K562 (cell line): ENCODE data around the gene PIP4K2A. TPM values are rescaled to one million over a fixed set of nuclear protein-coding genes. Genes with fewer than 3 reads are reported as not detected.

Experiments
- ATAC-seq: fragments of 200-7000 bp; cut with Tn5 transposase; 3 replicates; pipeline ENCODE4 v1.9.1; 2020; ENCODE audit warnings: moderate library complexity
- BruUV-seq: library from RNA; stranded (reverse); fragments of 400-500 nt; replicated peaks from 2 replicates; lab custom pipeline; 2021; lab: Mats Ljungman, UMichigan
- CTCF ChIA-PET: fragments of 300-600 bp; formaldehyde crosslinking; extraction: SDS; loops from one replicate; lab custom pipeline; 2021; ENCODE audit warnings: low intra/inter-chr PET ratio; lab: Yijun Ruan, JAX
- POLR2A ChIA-PET: fragments of 300-600, 350-650 bp; sonication (Branson Sonifier 250); formaldehyde crosslinking; extraction: SDS; loops from one replicate; lab custom pipeline; 2021; ENCODE audit warnings: antibody characterized with exemption, inconsistent platforms; lab: Yijun Ruan, JAX
- DNase-seq, 4 experiments: peaks; one replicate each; pipeline versions ENCODE4 v3.0.0 to v3.0.0-alpha.2; 2011 to 2018; ENCODE audit warnings: low spot score in 3 of 4, mixed read lengths in 3 of 4; ENCODE audit errors: extremely low read depth in 1 of 4
- FAIRE-seq: peaks from 2 replicates; lab custom pipeline; 2011; peaks lifted over from hg19 to GRCh38; lab: Jason Lieb, UNC
- H2AFZ ChIP-seq: 2 replicates; pipeline ENCODE4 v1.6.0; 2011; ENCODE audit warnings: low read depth, low read length, control low read depth, inconsistent platforms
- H3K27ac ChIP-seq: fragments of 200-600 bp; 3 replicates; pipeline ENCODE4 v1.8.0; 2011; ENCODE audit warnings: low read depth, mild to moderate bottlenecking, control low read depth, inconsistent platforms, low read length, moderate library complexity, mixed read lengths; ENCODE audit errors: extremely low read depth
- H3K27me3 ChIP-seq, 2 experiments: fragments of 300-600 bp in 1 of 2; 2 replicates in 1 of 2; 3 replicates in 1 of 2; pipeline versions ENCODE4 v1.6.0 to v1.8.0; 2011; ENCODE audit warnings: inconsistent platforms in 2 of 2, low read length in 2 of 2, mild to moderate bottlenecking in 1 of 2, mixed read lengths in 1 of 2, moderate library complexity in 1 of 2; ENCODE audit not compliant: control insufficient read depth in 2 of 2, insufficient read depth in 2 of 2
- H3K36me3 ChIP-seq: fragments of 300-600 bp; 3 replicates; pipeline ENCODE4 v1.8.0; 2011; ENCODE audit warnings: mild to moderate bottlenecking, low read length, inconsistent platforms; ENCODE audit not compliant: control insufficient read depth, insufficient read depth
- H3K4me1 ChIP-seq, 2 experiments: fragments of 200-600 bp in 1 of 2; replicated peaks in 1 of 2; 2 replicates in 1 of 2; 3 replicates in 1 of 2; pipeline versions ENCODE4 v1.5.1 to v1.8.0; 2011; ENCODE audit warnings: inconsistent platforms in 2 of 2, low read length in 2 of 2, mild to moderate bottlenecking in 1 of 2, mixed read lengths in 1 of 2, moderate library complexity in 1 of 2; ENCODE audit not compliant: control insufficient read depth in 2 of 2, insufficient read depth in 2 of 2
- H3K4me2 ChIP-seq: 2 replicates; pipeline ENCODE4 v1.6.1; 2011; ENCODE audit warnings: low read length, control low read depth, inconsistent platforms, mixed read lengths; ENCODE audit not compliant: insufficient read depth
- H3K4me3 ChIP-seq: fragments of 200-600 bp; sonication (generic), shearing (Covaris generic); 2 replicates; pipeline ENCODE4 v1.5.1; 2016; ENCODE audit warnings: control low read depth, inconsistent platforms
- H3K79me2 ChIP-seq: fragments of 200-600 bp; 3 replicates; pipeline ENCODE4 v1.8.0; 2011; ENCODE audit warnings: low read length, inconsistent platforms; ENCODE audit not compliant: control insufficient read depth, insufficient read depth
- H3K9ac ChIP-seq, 2 experiments: 2 replicates each; pipeline versions ENCODE4 v1.6.0 to v1.6.1; 2011; ENCODE audit warnings: low read depth in 2 of 2, low read length in 2 of 2, control low read depth in 1 of 2, inconsistent platforms in 1 of 2, mild to moderate bottlenecking in 1 of 2, mixed read lengths in 1 of 2; ENCODE audit not compliant: insufficient read depth in 1 of 2
- H3K9me1 ChIP-seq: one replicate; pipeline ENCODE4 v1.6.0; 2011; ENCODE audit warnings: inconsistent platforms, mild to moderate bottlenecking, low read length, moderate library complexity; ENCODE audit not compliant: control insufficient read depth, insufficient read depth
- H3K9me3 ChIP-seq: replicated peaks from 2 replicates; pipeline ENCODE4 v1.5.1; 2011; ENCODE audit warnings: low read depth, low read length, inconsistent platforms; ENCODE audit not compliant: control insufficient read depth, insufficient read depth
- H4K20me1 ChIP-seq: replicated peaks from 2 replicates; pipeline ENCODE4 v1.6.1; 2011; ENCODE audit warnings: low read length, inconsistent platforms, mixed read lengths; ENCODE audit not compliant: control insufficient read depth, insufficient read depth
- C11orf30 ChIP-seq: fragments of 450-650 bp; IDR thresholded peaks from 2 replicates; pipeline ENCODE4 v1.6.1; 2016; ENCODE audit warnings: low read depth, mild to moderate bottlenecking
- CHD1 ChIP-seq: fragments of 200-600 bp; sonication (generic); IDR thresholded peaks from one replicate; pipeline ENCODE4 v1.6.1; 2012; ENCODE audit warnings: mild to moderate bottlenecking, moderate library complexity, low read length, inconsistent platforms
- MAFK ChIP-seq: IDR thresholded peaks from 2 replicates; pipeline ENCODE4 v1.6.1; 2011; ENCODE audit warnings: low read length, improper control_type of control experiment
- MYBL2 ChIP-seq, 2 experiments: fragments of 450-650 bp in 1 of 2; sonication (generic) in 1 of 2; formaldehyde crosslinking in 1 of 2; IDR thresholded peaks; 2 replicates each; pipeline versions ENCODE4 v1.6.1 to v1.8.1; 2017 to 2022; ENCODE audit warnings: borderline replicate concordance in 1 of 2, inconsistent platforms in 1 of 2, low read depth in 1 of 2, mild to moderate bottlenecking in 1 of 2, missing genetic modification reagents in 1 of 2, moderate library complexity in 1 of 2
- WGBS: fragments of 100-300 bp; shearing (Covaris generic); methylation state at CpG from one replicate; pipeline ENCODE4 v1.1.6; 2016; ENCODE audit warnings: low coverage, mixed read lengths; ENCODE audit not compliant: insufficient coverage; ENCODE audit errors: missing lambda C conversion rate; 5-methylcytosine and 5-hydroxymethylcytosine counted together
- in situ Hi-C: fragments of 300-500 bp; cut with MboI; formaldehyde crosslinking; loops from 4 replicates; pipeline ENCODE4 v1.15.0; 2018; ENCODE audit warnings: inconsistent platforms, mixed read lengths
- intact Hi-C: fragments of 100-400 bp; cut with micrococcal nuclease; formaldehyde crosslinking; loops from 2 replicates; pipeline ENCODE4 v1.14.2; 2022
- polyA plus RNA-seq, 8 experiments: library from polyadenylated mRNA; depleted of rRNA in 4 of 8; stranded (reverse) in 5 of 8; unstranded in 3 of 8; fragments of >200 nt; fragmentation: Nextera tagmentation in 2 of 8; fragmentation: Illumina TruSeq in 1 of 8; extraction: Ambion mirVana in 2 of 8; extraction: Trizol in 1 of 8; gene quantifications; 2 replicates each; pipeline versions ENCODE4 v1.2.1 to v1.2.3, GENCODE V29; 2011 to 2014; ENCODE audit warnings: inconsistent platforms in 1 of 8, missing spikeins in 1 of 8
- total RNA-seq, 7 experiments: library from RNA; depleted of rRNA in 6 of 7; stranded (reverse); fragments of >200 nt in 6 of 7; fragmentation: Illumina TruSeq in 2 of 7; extraction: Trizol in 2 of 7; gene quantifications; 2 replicates each; pipeline versions ENCODE4 v1.2.1 to v1.2.3, GENCODE V29; 2011 to 2021; ENCODE audit warnings: low replicate concordance in 1 of 7
- TF ChIP-seq, protein P1 (sequence below): fragments of 450-650 bp; IDR thresholded peaks from 2 replicates; pipeline ENCODE4 v1.6.1; 2016; ENCODE audit warnings: borderline replicate concordance
- TF ChIP-seq, protein P2 (sequence below), 2 experiments: fragments of 450-650 bp; formaldehyde crosslinking in 1 of 2; IDR thresholded peaks; 2 replicates each; pipeline versions ENCODE4 v1.4.0 to v1.6.1; 2014 to 2020; ENCODE audit warnings: mild to moderate bottlenecking in 2 of 2, borderline replicate concordance in 1 of 2, low read depth in 1 of 2

Gene PIP4K2A
- total and polyA plus RNA-seq, 9 of the 15 experiments (the other 6 are each of a cell fraction or from before 2014, with no cell fraction given): 35.6 to 117 (median 71.9) TPM

DNA sequence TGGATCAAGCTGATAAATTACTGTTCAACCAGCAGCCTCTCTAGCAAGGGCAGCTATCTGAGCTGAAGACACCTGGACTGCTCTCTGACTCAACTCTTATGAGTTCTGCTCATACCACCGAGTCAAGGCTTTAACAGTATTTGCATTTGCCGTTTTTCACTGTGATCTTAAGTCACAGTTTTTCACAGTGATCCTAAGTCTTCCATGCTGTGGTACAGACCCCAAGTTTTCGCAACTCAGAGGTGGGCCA lies 31.3 kb downstream of the PIP4K2A start (continued):
- TF ChIP-seq, protein P1, sequence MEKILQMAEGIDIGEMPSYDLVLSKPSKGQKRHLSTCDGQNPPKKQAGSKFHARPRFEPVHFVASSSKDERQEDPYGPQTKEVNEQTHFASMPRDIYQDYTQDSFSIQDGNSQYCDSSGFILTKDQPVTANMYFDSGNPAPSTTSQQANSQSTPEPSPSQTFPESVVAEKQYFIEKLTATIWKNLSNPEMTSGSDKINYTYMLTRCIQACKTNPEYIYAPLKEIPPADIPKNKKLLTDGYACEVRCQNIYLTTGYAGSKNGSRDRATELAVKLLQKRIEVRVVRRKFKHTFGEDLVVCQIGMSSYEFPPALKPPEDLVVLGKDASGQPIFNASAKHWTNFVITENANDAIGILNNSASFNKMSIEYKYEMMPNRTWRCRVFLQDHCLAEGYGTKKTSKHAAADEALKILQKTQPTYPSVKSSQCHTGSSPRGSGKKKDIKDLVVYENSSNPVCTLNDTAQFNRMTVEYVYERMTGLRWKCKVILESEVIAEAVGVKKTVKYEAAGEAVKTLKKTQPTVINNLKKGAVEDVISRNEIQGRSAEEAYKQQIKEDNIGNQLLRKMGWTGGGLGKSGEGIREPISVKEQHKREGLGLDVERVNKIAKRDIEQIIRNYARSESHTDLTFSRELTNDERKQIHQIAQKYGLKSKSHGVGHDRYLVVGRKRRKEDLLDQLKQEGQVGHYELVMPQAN: no peak
- TF ChIP-seq CHD1: peak; percentile 8
- TF ChIP-seq C11orf30: peak; percentile 24; the same call in 1 of the 2 replicates

DNA sequence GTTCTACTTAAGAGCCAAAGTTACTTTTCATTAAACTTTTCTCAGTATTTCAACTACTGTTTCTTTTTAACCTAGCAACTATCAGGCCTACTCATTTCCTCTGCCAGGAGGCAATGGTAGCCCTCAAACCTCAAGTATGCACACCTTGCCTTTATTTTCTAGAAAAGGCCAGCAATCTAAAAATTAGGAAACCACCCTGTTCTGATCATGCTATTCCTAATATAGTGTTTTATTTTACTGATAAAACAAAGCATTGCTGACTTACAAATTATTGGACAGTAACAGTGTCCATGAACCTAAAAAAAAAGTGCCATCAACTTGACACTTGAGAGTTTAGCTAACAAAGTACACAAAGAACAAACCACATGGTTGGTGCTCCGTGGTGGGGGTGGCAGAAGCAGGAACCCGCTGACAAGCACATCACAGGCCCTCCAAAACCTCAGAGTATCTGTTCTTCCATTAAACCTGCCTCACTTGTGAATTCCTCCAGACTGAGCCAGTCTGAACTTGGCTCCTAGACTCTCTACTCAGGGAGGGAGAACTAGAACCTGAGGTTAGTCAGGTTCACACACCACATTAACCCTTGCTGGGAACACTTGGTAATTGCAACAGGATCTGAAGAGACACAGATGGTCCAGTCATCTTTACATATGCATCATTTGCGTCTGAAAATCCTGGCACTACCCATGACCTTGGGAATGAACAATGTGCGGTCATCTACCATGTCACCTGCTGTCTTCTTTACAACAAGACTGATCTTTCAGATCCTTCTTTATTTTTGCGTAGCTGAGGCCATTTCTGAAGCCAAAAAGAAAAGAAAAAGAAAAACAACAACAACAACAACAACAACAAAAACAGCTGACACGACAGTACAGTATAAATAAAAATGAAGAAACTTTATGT lies 31.9 kb downstream of the PIP4K2A start:
- ChIA-PET POLR2A (interaction anchor here (0.6 to 3.3 kb wide), 6 partner anchors 10 to 268 kb away, joined by 3 to 21 read pairs (median 10); no protein-coding TSS in a partner anchor), CTCF (no interaction called here)
- peak overlapping the region; percentile 91 for H3K27ac ChIP-seq
- peaks cover 20% of the 10 kb centered on the region; the same call in 1 of the 3 replicates for H3K36me3 ChIP-seq
- H4K20me1 ChIP-seq: no peaks in the 10 kb centered on the region; the same call in 1 of the 2 replicates
- H3K9ac ChIP-seq: peak overlapping the region; percentile 54 to 73; a peak in 3 of 4 replicates
- 13% methylated on average over 6 of the region's 6 CpGs for WGBS
- intact Hi-C loops (loop anchor here (2.0 to 5.0 kb wide), 2 partner anchors 16 to 65 kb away; no protein-coding TSS in a partner anchor), in situ Hi-C loops (no loop called here)
- H2AFZ ChIP-seq: no peak overlapping the region
- H3K9me3 ChIP-seq: no peaks in the 10 kb centered on the region
- no peaks in the 10 kb centered on the region for H3K27me3 ChIP-seq
- peaks cover 30 to 71% of the 10 kb centered on the region in 2 experiments for H3K4me1 ChIP-seq
- peaks cover 100% of the 10 kb centered on the region for H3K79me2 ChIP-seq
- ATAC-seq: peak; percentile 18
- no TSS peak for BruUV-seq
- H3K4me2 ChIP-seq: peak overlapping the region; percentile 81
- peak in 3 of 4 experiments; percentile 45 to 51 (median 45) for DNase-seq
- no peak for FAIRE-seq
- no peaks in the 10 kb centered on the region for H3K9me1 ChIP-seq
- no peak overlapping the region for H3K4me3 ChIP-seq
- TF ChIP-seq, protein P2, sequence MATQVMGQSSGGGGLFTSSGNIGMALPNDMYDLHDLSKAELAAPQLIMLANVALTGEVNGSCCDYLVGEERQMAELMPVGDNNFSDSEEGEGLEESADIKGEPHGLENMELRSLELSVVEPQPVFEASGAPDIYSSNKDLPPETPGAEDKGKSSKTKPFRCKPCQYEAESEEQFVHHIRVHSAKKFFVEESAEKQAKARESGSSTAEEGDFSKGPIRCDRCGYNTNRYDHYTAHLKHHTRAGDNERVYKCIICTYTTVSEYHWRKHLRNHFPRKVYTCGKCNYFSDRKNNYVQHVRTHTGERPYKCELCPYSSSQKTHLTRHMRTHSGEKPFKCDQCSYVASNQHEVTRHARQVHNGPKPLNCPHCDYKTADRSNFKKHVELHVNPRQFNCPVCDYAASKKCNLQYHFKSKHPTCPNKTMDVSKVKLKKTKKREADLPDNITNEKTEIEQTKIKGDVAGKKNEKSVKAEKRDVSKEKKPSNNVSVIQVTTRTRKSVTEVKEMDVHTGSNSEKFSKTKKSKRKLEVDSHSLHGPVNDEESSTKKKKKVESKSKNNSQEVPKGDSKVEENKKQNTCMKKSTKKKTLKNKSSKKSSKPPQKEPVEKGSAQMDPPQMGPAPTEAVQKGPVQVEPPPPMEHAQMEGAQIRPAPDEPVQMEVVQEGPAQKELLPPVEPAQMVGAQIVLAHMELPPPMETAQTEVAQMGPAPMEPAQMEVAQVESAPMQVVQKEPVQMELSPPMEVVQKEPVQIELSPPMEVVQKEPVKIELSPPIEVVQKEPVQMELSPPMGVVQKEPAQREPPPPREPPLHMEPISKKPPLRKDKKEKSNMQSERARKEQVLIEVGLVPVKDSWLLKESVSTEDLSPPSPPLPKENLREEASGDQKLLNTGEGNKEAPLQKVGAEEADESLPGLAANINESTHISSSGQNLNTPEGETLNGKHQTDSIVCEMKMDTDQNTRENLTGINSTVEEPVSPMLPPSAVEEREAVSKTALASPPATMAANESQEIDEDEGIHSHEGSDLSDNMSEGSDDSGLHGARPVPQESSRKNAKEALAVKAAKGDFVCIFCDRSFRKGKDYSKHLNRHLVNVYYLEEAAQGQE (IDR thresholded peaks at IDR 0.05; ENCODE audit: borderline replicate concordance): 0 out of 2 replicates have a peak, but pooled peaks have one; percentile 18
- TF ChIP-seq, protein P2 (CRISPR knock-in tag; IDR thresholded peaks at IDR 0.05; ENCODE audit: low read depth): no peak
- peak; percentile 61 for TF ChIP-seq MAFK
- no peak for TF ChIP-seq MYBL2 (IDR thresholded peaks at IDR 0.05; ENCODE audit: low read depth)
- TF ChIP-seq MYBL2 (CRISPR knock-in tag; IDR thresholded peaks at IDR 0.05; ENCODE audit: borderline replicate concordance): no peak
